Stimulated activated naive B cell treated with anti-CD40 and anti-IgM and Interleukin-4, amounts not matched to agents 10 μg/mL and 1 μg/mL and 100 μg/mL, for 72 hours (primary cell): ENCODE measurements around the gene BANP.
"Not testable (repeated sequence)": the region's sequence is repeated elsewhere in the genome, so short reads cannot be mapped to it uniquely, and the experiment has no call there.

Experiments
- ATAC-seq, 2 donors: fragments of 150-1000 bp; cut with Tn5 transposase; replicated peaks; 2 replicates each; pipeline ENCODE4 v1.10.0; 2021; ENCODE audit warnings: moderate library complexity in 1 of 2
- DNase-seq: peaks from one replicate; pipeline ENCODE4 v3.0.0; 2021
- H3K27ac Mint-ChIP-seq: one replicate; pipeline ENCODE4 v1.8.0; 2022; ENCODE audit warnings: mild to moderate bottlenecking, mixed read lengths
- H3K27me3 Mint-ChIP-seq, 2 donors: one replicate each; pipeline ENCODE4 v1.8.0; 2022; ENCODE audit warnings: mixed read lengths in 2 of 2
- H3K36me3 Mint-ChIP-seq, 2 donors: one replicate each; pipeline ENCODE4 v1.8.0; 2022; ENCODE audit warnings: mixed read lengths in 2 of 2, mild to moderate bottlenecking in 1 of 2
- H3K4me1 Mint-ChIP-seq, 2 donors: one replicate each; pipeline ENCODE4 v1.8.0; 2022; ENCODE audit warnings: mixed read lengths in 2 of 2, mild to moderate bottlenecking in 1 of 2
- H3K4me3 Mint-ChIP-seq, 2 donors: one replicate each; pipeline ENCODE4 v1.8.0; 2022; ENCODE audit warnings: mild to moderate bottlenecking in 2 of 2, mixed read lengths in 2 of 2, moderate library complexity in 1 of 2
- H3K9me3 Mint-ChIP-seq, 2 donors: one replicate each; pipeline ENCODE4 v1.8.0; 2022; ENCODE audit warnings: mixed read lengths in 2 of 2, mild to moderate bottlenecking in 1 of 2

Gene BANP

GRCh38 chr16:87919681-87919994 is 31.6 kb upstream of the BANP start:
- DNase-seq (no peak), ATAC-seq (no peak)
- Mint-ChIP-seq H3K9me3 (no peaks in the 10 kb centered on the region), H3K27ac (no peak overlapping the region), H3K4me3 (no peak overlapping the region), H3K4me1 (peaks cover 17 to 24% of the 10 kb centered on the region in 2 donors), H3K36me3 (no peaks in the 10 kb centered on the region), H3K27me3 (peaks cover 16 to 24% of the 10 kb centered on the region in 2 donors)

- ATAC-seq (no peak), DNase-seq (no peak)
- Mint-ChIP-seq H3K9me3 (no peaks in the 10 kb centered on the region), H3K36me3 (no peaks in the 10 kb centered on the region), H3K4me1 (peaks cover 31 to 41% of the 10 kb centered on the region in 2 donors), H3K27me3 (peaks cover 16 to 20% of the 10 kb centered on the region in 2 donors), H3K4me3 (no peak overlapping the region), H3K27ac (no peak overlapping the region)
These were observed 29.9 kb upstream of the BANP start for GRCh38 chr16:87921236-87921773.

DNA sequence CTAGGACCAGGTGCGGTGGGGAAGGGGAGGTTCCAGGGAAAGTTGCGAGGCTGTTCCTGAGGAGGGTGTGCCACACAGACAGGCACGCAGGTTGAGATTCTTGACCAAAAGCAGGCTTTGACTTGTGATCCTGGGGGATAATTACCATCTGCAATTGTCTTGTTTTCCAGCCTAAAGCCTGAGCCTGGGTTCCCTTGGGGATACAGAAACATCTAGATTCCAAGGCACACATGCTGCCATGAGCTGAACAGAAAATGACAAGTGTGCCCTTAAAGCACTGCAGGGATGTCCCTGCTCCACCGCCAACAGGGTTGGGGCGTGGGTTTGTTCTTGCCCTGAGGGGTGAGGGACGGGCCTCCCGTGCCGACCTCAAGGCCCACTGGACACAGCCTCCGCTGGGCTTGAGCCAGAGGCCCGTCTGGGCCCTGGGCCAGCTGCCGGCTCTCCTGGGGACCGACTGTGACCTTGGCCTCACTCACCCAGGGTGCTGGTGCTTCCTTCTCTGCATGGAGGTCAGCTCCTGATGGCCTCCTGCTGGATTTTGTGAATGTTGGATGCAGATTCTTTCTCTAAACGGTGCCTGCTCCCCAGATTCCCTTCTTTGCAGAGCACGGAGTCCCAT is 28.9 kb upstream of the BANP start:
- no peak overlapping the region for H3K27ac Mint-ChIP-seq
- ATAC-seq (no peak), DNase-seq (no peak)
- no peaks in the 10 kb centered on the region for H3K9me3 Mint-ChIP-seq
- peaks cover 13 to 16% of the 10 kb centered on the region in 2 donors for H3K27me3 Mint-ChIP-seq
- no peaks in the 10 kb centered on the region for H3K36me3 Mint-ChIP-seq
- H3K4me1 Mint-ChIP-seq: peaks cover 36 to 51% of the 10 kb centered on the region in 2 donors
- H3K4me3 Mint-ChIP-seq: no peak overlapping the region

DNA sequence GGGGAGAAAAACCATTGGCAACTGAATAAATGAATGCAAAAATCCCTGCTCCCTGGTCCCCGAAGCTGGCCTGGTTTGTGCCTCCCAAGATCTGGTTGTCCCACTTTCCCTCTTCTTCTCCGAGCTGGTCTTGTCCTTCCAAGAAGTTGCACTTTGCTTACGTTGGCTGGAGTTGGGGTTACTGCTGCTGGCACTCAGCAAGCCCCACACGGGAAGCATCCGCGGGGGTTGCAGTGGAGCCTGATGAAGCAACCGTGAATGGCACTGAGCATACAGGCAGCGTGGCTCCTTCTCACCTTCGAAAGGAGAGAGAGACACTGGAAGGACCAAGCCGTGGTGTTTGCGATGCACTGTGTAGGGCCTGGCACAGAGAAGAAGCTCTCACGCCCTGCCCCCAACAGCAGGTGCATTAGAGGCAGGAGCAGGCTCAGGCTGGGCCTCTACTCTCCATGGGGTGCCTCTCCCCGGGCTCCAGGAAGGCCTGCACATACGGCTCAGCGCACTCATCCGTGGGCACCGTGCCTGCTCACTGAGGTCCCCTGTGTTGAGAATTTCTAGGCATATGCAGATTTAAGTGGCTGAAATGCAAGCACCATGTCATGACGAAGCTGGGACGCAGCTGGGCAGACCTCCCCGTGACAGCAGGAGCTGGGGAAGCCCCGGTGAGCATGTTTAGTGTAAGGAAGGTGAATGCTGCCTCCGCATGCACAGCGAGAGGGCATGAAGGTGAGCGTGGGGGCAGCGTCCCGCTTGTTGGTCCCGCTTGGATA is 27.0 kb upstream of the BANP start:
- peak overlapping the region; percentile 90 for H3K27ac Mint-ChIP-seq
- H3K9me3 Mint-ChIP-seq: no peaks in the 10 kb centered on the region
- H3K27me3 Mint-ChIP-seq: no peaks in the 10 kb centered on the region
- no peaks in the 10 kb centered on the region for H3K36me3 Mint-ChIP-seq
- peaks cover 31 to 48% of the 10 kb centered on the region in 2 donors for H3K4me1 Mint-ChIP-seq
- ATAC-seq (peak; percentile 87 to 90), DNase-seq (peak; percentile 82)
- peak overlapping the region; percentile 31 to 64 for H3K4me3 Mint-ChIP-seq

- peak overlapping the region; percentile 90 for H3K27ac Mint-ChIP-seq
- H3K4me3 Mint-ChIP-seq: peak overlapping the region; percentile 31 to 64
- H3K4me1 Mint-ChIP-seq: peaks cover 31 to 48% of the 10 kb centered on the region in 2 donors
- H3K27me3 Mint-ChIP-seq: no peaks in the 10 kb centered on the region
- no peak for ATAC-seq
- DNase-seq: no peak
- H3K36me3 Mint-ChIP-seq: no peaks in the 10 kb centered on the region
- no peaks in the 10 kb centered on the region for H3K9me3 Mint-ChIP-seq
These were observed 26.2 kb upstream of the BANP start for GRCh38 chr16:87924811-87925670.

- ATAC-seq (peak; percentile 66 to 68), DNase-seq (peak; percentile 82)
- no peaks in the 10 kb centered on the region for H3K9me3 Mint-ChIP-seq
- no peaks in the 10 kb centered on the region for H3K27me3 Mint-ChIP-seq
- peaks cover 31 to 55% of the 10 kb centered on the region in 2 donors for H3K4me1 Mint-ChIP-seq
- H3K4me3 Mint-ChIP-seq: peak overlapping the region; percentile 12 to 57
- no peaks in the 10 kb centered on the region for H3K36me3 Mint-ChIP-seq
- H3K27ac Mint-ChIP-seq: peak overlapping the region; percentile 82
These were observed 24.7 kb upstream of the BANP start for GRCh38 chr16:87926246-87927194.

- Mint-ChIP-seq H3K9me3 (no peaks in the 10 kb centered on the region), H3K36me3 (no peaks in the 10 kb centered on the region), H3K27ac (no peak overlapping the region), H3K4me3 (no peak overlapping the region), H3K27me3 (no peaks in the 10 kb centered on the region), H3K4me1 (peaks cover 31 to 55% of the 10 kb centered on the region in 2 donors)
- DNase-seq (no peak), ATAC-seq (no peak)
These were observed 24.1 kb upstream of the BANP start for GRCh38 chr16:87927195-87927562.

GRCh38 chr16:87929986-87930385 is 21.2 kb upstream of the BANP start:
- H3K27ac Mint-ChIP-seq: no peak overlapping the region
- ATAC-seq (no peak), DNase-seq (no peak)
- no peaks in the 10 kb centered on the region for H3K27me3 Mint-ChIP-seq
- H3K9me3 Mint-ChIP-seq: no peaks in the 10 kb centered on the region
- peaks cover 18 to 42% of the 10 kb centered on the region in 2 donors for H3K4me1 Mint-ChIP-seq
- no peaks in the 10 kb centered on the region for H3K36me3 Mint-ChIP-seq
- H3K4me3 Mint-ChIP-seq: no peak overlapping the region

DNA sequence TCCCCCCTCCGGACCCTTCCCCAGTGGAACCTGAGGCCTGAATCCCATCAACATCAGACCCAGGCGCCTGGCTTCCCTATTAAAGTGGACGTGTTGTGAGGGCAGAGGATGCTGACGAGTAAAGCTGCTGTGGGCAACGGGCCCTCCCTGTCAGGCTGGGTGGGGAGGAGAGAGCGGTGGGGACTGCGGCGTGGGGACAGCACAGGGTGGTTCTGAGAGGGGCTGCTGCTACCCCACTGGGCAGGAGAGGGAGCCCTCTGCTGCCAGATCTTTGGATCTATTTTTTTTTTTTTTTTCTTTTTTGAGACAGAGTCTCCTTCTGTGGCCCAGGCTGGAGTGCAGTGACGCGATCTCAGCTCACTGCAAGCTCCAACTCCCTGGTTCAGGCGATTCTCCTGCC is 20.8 kb upstream of the BANP start:
- Mint-ChIP-seq H3K4me3 (no peak overlapping the region), H3K27ac (no peak overlapping the region), H3K9me3 (no peaks in the 10 kb centered on the region), H3K27me3 (no peaks in the 10 kb centered on the region), H3K4me1 (peaks cover 17 to 42% of the 10 kb centered on the region in 2 donors), H3K36me3 (no peaks in the 10 kb centered on the region)
- peak in 1 of 2 donors; percentile 12 for ATAC-seq
- no peak for DNase-seq

DNA sequence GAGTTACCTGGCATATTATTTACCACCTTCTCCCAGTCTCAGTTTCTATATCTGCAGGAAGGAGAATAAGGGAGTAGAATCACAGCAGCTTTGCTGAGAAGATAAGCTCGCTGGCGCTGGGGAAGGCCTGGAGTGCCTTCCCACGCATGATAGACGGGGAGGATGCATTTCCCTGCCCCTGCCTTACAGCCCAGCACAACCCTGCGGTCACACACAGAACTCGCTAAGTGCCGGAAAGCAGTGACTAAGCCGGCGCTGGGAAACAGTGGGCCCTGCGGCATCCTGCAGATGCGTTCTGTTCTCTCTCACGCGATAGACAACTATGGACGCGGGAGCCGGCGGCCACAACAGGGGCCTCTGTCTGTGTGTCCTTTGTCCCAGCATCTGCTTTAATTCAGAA is 19.7 kb upstream of the BANP start:
- Mint-ChIP-seq H3K36me3 (no peaks in the 10 kb centered on the region), H3K4me1 (peaks cover 11 to 33% of the 10 kb centered on the region in 2 donors), H3K9me3 (no peaks in the 10 kb centered on the region), H3K27ac (no peak overlapping the region), H3K4me3 (no peak overlapping the region), H3K27me3 (no peaks in the 10 kb centered on the region)
- ATAC-seq (no peak), DNase-seq (no peak)

DNA sequence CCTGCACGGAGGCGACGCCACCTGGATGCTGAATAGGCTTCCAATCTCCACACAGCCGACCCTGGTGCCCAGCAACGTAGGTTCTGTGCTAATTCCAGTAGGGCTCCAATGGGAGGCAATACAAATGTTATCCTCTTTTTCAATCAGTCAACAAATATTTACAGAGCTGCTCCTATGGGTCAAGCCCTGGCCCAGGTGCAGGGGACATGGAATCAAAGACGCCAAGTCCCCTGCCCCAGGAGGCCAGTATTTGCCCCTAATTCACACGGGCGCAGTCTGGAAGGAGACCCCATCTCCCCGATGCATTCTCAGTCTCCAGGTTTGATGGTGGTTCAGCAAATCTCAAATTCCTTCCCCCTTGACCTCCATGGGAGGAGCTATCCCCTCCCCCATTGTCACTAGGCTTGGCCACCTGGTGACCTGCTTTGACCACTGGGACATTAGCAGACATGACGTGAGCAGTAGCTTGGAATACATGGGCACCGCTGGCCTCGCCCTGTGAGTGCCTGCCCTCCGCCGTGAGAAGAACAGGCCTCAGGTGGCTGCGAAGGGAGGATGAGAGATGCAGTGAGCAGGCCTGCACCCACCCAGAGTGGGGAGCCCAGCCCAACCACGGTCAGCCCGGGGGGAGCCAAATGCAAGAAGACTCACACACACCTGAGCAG is 18.6 kb upstream of the BANP start:
- H3K4me1 Mint-ChIP-seq: peaks cover 7 to 22% of the 10 kb centered on the region in 2 donors
- not testable (repeated sequence) for H3K9me3 Mint-ChIP-seq, H3K27me3 Mint-ChIP-seq, H3K4me3 Mint-ChIP-seq, H3K27ac Mint-ChIP-seq, H3K36me3 Mint-ChIP-seq, DNase-seq, ATAC-seq

GRCh38 chr16:87933140-87933495 is 18.1 kb upstream of the BANP start:
- Mint-ChIP-seq H3K36me3 (no peaks in the 10 kb centered on the region), H3K9me3 (no peaks in the 10 kb centered on the region), H3K4me1 (peaks cover 7 to 21% of the 10 kb centered on the region in 2 donors), H3K27ac (no peak overlapping the region), H3K4me3 (no peak overlapping the region), H3K27me3 (no peaks in the 10 kb centered on the region)
- ATAC-seq: no peak
- no peak for DNase-seq

DNA sequence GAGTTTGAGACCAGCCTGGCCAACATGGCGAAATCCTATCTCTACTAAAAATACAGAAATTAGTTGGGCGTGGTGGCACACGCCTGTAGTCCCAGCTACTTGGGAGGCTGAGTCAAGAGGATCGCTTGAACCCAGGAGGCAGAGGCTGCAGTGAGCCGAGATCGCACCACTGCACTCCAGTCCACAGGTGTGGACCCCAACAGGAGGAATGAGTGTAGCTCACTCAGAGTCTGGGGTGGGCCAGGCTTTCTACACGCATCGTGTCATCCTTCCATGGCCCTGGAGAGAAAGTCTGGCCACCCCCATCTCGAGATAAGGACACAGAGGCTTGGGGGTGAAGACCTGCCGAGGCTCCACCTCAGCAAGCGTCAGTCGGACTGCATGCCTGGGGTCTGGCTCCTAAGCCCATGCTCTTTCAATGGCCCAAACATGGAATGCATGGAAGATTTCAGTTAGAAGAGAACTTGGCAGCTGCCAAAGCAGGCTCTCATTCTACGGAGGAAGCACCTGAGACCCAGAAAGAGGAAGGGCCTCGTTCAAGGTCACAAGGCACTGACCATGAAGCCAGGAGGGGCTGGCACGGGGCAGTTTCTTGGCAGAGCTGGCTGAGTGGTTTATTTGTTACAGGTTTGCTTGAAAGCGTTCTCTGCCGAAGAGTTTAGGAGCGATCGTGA is 16.3 kb upstream of the BANP start:
- H3K4me3 Mint-ChIP-seq, H3K36me3 Mint-ChIP-seq, H3K27me3 Mint-ChIP-seq, DNase-seq, H3K9me3 Mint-ChIP-seq: not testable (repeated sequence)
- peak in 1 of 2 donors; percentile 56 for ATAC-seq
- Mint-ChIP-seq H3K27ac (peak overlapping the region; percentile 20), H3K4me1 (peaks cover 9 to 26% of the 10 kb centered on the region in 2 donors)
